Measurements from ENCODE around the gene MICALL2.

The MICALL2 gene

DNA sequence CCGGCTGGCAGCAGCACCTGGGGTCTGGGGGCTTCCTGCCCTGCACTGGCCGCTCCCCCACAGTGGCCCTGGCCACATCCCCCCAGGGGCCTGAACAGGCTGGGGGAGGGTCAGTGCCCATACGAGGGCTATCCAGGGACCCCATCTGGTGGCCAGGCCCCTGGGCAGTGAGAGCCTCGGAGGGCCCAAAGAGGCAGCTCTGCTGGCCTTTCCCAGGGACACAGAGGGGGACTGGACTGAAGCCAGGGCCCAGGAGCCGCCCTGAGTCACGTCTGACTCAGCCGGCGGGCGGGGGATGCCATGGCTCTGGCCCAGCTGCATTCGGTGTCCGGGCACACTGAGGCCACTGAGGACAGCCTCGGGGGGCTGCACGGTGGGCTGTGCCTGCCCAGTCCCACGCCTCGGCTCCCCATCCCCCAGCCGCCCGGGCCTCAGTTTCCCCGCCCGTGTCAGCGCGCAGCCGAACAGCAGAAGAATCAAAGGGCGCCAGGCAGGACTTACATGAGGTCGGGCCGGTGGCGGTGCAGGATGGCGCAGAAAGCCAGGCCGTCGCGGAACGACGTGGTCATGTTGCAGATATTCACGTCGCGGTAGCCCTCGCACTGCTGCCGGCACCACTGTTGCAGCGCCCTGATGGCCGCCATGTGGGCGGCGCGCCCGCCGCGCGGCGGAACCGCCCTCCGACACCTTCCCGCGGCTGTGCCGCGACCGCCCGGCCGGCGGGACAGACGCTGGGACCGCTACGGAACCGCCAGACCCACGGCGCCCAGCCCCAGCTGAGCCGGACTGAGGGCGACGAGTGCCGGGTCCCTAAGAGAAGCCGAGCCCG, at the start of gene MICALL2:
TSS of gene MICALL2 (minus strand) at position 788 of the 829 bp plus-strand sequence. CDS start at position 644, 144 bp downstream.
- in situ Hi-C loops (cut with MboI; ENCODE audit: low sequenced_read_pairs) = no loop called here

GRCh38 chr7:1508277-1508758, 49.0 kb upstream of the MICALL2 start:
- in situ Hi-C loops (cut with MboI; ENCODE audit: low sequenced_read_pairs) = no loop called here

- in situ Hi-C loops (cut with MboI; ENCODE audit: low sequenced_read_pairs) = no loop called here
These were observed 46.7 kb upstream of the MICALL2 start for GRCh38 chr7:1505731-1506550.

DNA sequence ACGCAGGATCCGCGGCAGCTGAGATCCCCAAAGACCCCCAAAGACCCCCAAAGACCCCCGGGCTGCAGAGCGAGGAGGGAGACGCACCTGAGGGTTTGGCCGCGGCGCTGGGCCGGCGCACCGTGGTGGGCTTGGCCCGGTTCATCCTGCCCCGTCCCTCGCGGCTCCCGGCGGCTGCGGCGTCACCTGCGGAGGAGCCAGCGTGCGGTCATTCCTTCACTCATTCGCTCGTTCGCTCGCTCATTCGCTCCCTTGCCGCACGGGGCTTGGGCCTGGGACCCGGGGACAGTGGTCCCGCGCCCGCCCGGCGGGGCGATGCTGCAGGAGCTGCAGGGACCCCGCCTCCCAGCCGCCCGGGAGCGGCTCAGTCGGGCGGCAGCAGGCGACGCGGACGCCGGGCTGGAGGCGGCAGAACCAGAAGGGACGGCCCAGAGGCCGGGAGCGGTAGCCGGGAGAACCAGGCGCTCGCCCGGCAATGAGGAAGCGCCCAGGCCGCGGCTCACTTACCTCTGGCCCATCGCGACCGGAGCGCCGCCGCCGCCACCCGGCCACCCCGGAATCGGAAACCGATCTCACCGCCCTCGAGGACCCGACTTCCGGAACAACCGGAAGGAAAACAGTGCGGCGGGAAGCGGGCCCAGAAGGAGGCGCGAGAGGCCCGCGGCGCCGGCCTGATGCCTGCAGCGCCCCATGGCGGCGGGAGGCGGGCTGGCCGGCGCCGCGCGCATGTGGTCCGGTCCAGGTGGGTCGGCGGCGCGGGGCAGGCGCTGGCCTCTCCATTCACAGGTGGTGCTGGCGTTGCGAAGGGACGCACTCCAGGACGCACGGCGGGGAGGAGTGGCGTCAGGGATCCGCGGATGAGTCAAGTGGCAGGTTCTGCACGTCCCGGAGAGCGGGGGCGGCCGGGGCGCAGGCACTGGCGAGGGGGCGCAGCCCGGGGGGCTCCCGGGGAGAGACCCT, 44.8 kb upstream of the MICALL2 start, which contains the start of gene INTS1:
TSS of gene INTS1 (minus strand) at position 574 of the 960 bp plus-strand sequence. CDS start at position 145, 429 bp downstream.
- in situ Hi-C loops (cut with MboI; ENCODE audit: low sequenced_read_pairs) = no loop called here

- in situ Hi-C loops (cut with MboI; ENCODE audit: low sequenced_read_pairs) = no loop called here
These were observed 44.1 kb upstream of the MICALL2 start for GRCh38 chr7:1503390-1503789.

DNA sequence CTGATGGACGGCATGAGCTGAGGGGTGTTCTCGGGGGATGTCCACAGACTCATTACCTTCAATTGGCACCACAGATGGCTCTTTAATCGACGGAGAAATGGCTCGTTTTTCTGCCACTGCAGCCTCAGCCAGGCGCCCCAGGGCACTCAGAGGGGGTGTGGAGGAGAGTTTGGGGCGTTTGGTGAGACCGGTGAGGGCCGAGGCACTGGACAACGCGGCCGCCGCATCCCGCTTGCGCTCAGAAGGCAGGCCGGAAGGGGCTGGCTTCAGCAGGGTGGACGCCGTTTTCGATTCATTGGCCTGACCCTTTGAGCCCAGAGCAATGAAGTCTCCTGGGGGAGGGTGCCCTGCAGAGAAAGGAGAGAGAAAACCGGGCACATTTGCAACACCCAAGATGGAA, 43.6 kb upstream of the MICALL2 start:
- in situ Hi-C loops (cut with MboI; ENCODE audit: low sequenced_read_pairs) = no loop called here

DNA sequence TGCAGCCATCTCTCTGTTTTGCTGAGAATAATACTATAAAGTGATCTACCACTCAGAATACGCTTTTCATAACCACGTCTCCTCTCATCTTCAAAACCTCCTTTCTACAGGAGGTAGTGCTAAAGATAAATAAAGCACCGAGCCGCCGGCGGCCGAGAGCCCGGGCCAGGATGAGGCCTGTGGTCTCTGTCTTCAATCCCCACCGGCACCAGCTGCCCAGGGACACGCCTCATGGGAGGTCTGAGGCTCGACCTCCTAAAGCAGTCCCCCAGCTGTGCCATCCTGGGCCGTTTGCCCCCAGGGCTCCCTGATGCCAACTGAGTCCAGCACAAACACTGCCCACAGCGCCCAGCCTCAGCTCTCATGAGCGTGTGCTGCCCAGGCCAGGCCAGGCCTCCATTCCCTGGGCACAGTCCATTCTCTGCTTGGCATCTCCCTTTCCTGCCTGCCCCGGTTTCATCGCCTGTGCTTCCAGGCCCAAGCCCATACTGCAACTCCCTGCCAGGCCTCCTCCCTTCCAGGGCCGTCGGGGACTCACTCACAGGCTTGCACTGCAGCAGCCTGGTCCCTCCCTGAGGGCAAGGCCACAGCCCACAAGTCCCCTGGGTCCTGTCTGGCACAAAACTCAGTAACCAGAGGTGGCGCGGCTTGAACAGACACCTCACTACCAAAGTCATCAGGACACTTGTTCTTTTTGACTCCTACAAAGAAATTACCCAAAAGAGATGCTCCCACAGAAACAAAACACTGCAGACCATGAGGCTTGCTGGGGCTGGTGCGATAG, 42.4 kb upstream of the MICALL2 start:
- in situ Hi-C loops (cut with MboI; ENCODE audit: low sequenced_read_pairs) = no loop called here

DNA sequence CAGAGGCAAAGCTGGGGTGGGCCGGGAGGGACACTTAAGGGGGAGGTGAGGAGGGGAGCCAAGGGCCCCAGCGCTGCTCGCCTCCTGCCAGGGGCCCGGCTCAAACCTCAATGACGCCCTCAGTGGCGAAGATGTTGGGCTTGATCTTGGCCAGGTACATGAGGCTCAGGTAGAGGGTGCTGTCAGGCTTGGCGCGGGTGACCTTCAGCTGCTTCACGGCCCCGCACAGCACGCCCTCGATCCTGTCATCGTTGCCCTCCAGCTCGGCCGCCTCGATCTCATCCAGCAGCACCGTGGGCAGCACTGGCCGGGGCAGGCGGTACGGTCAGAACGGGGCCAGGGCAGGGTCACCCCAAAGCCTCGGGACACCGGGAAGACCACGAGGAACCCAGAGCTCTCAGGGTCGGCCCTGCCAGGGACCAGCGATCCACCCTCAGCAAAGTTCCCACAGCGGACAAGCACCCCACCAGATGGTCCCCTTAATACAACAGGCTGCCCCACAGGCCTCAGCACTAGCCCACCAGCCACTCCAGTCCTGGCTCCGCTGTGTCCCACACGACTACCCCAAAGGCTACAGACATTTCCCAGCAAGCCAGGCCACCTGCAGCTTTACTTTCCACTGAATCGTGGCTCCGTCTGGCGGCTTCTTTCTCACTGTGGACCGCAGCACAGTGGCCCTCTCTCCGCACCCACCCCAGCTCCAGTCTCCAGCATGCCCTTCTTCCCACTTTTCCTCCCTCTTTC, 41.0 kb upstream of the MICALL2 start:
- in situ Hi-C loops (cut with MboI; ENCODE audit: low sequenced_read_pairs) = no loop called here

DNA sequence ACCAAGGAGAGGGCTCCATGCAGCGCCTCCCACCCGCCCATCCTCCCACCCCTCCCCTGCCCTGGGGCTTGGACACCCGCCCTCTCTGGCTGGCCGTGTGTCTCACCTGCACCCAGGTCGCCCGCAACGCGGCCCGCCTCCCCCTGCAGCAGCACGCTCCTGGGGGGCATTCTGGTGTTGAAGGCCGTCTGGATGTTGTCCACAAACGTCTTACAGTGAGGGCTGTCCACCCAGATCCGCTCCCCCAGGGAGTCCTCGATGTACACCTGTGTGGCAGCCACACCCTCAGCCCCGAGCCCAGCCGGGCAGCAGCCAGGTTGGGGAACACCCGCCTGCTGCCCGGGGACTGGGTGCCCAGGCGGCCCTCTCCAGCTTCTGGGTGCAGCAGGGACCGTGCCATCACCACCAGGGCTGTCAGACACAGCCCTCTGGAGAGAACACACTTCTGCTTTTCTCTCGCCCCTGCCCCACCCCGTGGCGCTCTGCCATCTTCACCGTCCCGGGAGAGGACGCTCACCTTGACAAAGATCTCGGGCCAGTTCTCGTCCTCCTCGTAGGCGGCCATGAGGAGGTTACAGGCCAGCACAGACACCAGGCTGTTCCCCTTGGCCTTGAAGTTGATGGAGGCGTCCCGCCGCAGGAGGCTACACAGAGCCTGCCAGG, 40.2 kb upstream of the MICALL2 start:
- in situ Hi-C loops (cut with MboI; ENCODE audit: low sequenced_read_pairs) = no loop called here

DNA sequence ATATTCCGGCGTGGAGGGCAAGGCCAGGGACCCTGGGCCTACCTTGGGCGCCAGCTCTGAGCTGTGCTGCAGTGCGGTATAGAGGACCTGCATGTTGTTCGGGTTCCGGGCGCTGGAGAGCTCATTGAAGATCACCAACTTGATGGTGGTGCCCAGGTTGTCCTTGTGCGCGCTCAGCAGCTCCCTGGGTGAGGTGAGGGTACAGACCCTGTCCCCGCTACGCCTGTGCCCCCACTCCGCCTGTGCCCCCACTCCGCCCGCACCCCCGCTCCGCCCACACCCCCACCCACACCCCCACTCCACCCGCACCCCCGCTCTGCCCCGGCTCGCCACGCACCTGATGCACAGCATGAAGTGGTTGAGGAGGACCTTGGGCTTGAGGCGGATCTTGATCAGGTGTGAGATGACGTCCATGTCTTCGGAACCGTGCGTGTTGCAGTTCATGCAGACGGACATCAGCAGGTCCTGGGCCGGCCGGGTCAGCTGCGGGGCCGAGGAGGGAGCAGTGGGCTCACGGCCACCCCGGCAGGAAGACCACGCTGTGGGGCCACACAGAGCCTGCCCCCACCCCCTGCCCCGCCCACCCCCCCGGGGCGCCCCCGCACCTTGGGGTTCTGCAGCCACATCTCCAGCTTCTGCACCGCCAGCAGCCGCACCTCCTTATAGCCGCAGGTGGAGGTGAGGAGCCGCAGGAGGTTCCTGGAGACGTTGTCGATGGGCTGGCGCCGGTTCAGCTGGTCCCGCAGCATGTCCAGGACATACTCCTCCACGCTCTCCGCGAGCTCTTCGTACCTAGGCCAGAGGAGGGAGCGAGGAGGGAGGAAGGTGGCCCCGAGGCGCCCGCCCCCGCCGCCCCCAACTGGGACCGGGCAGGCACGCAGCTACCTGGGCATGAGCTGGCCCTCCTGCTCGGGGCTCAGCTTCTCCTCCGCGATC, 39.4 kb upstream of the MICALL2 start:
- in situ Hi-C loops (cut with MboI; ENCODE audit: low sequenced_read_pairs) = no loop called here

DNA sequence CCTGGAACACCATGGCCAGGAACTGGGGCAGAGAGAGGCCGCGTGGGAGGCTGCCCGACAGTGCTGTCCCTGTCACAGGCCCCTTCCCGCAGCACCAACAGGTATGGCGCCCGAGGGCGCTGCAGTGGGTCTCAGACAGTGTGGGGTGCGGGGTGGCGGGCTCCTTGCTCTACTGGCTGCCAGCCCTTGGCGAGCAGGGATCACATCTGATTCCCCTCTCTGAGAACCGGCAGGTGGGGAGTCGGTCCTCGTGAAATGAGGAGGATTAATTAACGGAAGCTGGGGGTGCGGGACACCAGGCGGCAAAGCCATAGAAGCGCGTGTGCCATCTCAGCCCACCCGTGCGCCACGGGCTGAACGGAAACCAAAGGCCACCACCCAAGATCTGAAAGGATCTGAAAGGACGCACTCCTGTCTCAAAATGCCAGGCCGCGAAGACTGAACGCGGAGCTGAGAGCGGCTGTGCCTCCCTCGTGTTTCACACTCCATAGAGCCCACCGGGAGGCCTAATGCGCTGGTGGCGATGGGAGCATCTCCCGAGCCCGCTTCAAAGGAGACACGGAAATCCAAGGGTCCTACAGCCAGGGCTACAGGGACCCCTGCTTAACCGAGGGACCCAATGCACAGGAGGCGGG, 38.1 kb upstream of the MICALL2 start:
- in situ Hi-C loops (cut with MboI; ENCODE audit: low sequenced_read_pairs) = no loop called here

- in situ Hi-C loops (cut with MboI; ENCODE audit: low sequenced_read_pairs) = no loop called here
These were observed 37.4 kb upstream of the MICALL2 start for GRCh38 chr7:1496531-1497292.

DNA sequence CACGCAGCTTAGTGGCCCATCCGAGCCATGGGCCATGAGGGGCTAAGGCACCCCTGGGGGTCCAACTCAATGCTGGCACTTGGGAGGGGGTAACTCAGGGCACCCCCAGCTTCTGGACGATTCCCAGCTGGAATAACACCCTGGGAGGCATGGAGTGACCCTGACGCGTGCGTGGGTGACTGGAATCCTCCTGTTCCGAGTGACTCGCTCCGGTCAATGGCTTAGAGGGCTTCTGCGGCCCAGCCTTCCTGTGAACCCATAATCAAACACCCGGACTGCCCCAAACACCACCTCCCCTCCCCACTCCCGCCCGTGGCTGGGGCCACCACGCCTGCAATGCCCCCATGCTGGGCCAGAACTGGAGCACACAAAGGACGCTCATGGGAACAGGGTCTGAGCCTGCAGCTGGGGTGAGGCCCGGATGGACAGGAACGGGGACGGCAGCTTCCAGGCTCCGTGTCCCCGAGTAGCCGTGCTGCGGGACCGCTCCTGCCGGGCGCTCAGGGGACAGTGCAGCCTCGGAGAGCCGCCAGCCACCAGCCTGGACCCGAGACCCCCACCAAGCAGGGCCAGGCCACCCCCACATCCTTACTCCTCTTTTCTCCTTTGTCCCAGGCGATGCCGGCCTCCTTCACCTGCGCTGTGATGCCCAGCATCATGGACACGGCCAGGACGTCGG, 36.4 kb upstream of the MICALL2 start:
- in situ Hi-C loops (cut with MboI; ENCODE audit: low sequenced_read_pairs) = no loop called here

GRCh38 chr7:1494866-1495563, 35.7 kb upstream of the MICALL2 start:
- in situ Hi-C loops (cut with MboI; ENCODE audit: low sequenced_read_pairs) = no loop called here

DNA sequence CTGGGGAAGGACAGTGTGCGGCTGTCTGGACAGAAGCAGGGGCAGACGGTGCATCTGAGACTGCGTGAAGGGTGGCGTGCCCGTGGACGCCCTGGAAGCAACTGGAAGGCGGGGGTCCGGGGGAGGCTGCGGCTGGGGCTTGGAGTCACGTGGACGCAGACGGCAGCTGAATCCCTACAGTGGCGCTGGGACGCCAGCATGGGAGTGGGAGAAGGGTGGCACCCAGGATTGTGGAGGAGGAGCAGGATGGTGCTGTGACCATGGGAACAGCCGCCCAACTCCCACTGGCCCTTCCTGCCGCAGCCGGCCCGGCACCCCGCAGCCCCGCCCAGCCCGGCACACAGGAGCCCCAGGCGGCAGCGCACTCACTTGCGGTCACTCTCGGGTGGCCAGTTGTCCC, 35.2 kb upstream of the MICALL2 start:
- in situ Hi-C loops (cut with MboI; ENCODE audit: low sequenced_read_pairs) = no loop called here
